Fibroblast of skin of left quadriceps (primary cell): ENCODE data around the gene MYO6.
A peak's percentile ranks its signal among the peaks of the same experiment; 100 is the strongest.
"Not testable (repeated sequence)": the region's sequence is repeated elsewhere in the genome, so short reads cannot be mapped to it uniquely, and the experiment has no call there.

Experiments used
- DNase-seq, 2 experiments: peaks; one replicate each; pipeline ENCODE4 v3.0.0-alpha.2; 2013; ENCODE audit warnings: low read depth in 2 of 2

The MYO6 gene

DNA sequence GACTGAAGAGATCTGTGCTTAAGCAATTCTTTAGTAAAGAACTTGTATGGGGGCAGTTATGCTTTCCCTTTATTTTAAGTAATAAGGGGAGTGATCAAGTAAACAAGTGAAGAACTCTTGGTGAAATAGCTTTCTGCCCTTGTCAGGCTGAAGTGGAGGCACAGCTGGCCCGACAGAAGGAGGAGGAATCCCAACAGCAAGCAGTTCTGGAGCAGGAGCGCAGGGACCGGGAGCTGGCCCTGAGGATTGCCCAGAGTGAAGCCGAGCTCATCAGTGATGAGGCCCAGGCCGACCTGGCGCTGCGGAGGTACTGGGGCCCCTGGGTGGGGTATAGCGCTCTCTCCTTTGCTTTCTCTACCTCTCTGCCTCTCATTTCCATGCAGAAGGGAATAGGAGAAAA lies 143.3 kb downstream of the MYO6 start:
- no peak for DNase-seq

DNA sequence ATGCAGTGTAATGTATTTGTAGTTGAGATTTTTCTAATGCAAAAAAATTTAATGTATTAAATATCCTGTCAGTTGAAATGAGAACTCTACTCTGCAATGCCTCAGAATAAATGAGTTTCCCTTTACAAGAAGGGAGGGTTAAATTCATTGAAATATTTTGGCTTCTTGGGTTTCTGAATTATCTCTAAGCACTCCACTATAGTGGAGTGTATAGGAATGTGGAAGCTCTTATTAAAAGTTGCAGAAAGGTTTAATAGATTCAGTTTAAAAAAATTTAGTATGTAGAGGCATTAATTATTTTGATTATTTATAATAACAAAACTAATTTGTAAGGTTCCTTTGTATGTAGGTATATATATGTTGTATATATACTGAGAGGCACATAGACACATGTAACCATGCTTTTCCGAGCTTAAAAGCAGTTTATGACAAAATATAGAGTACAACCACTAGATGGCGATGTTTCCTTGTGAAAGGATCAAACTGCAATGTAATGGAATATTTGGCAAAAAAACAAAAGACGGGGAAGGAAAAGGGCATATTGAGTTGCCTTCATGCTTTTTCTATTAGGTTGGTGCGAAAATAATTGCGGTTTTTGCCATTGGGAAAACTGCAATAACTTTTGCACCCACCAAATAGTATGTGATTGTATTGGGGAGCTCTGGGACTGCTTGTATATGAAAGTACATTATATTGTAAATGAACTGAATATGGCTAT lies 144.2 kb downstream of the MYO6 start:
- peak; percentile 58 to 61 for DNase-seq

DNA sequence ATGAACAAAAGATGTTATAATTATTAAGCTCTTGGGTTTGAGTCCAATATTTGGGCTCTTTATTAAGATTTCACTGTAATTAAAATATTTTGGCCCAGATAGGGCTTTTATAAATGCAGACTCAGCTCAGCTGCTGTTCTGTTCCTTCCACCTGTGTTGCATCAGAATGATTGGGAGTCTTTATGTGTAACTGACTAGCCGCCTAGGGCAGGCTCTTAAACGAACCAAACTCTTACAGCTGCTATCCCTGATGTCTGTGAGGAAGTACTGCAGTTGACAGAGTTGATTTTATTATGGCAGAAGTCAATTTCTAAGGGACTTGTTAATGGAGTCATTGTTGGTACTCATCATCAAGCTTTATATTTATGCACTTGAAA lies 144.7 kb downstream of the MYO6 start:
- DNase-seq: no peak

DNA sequence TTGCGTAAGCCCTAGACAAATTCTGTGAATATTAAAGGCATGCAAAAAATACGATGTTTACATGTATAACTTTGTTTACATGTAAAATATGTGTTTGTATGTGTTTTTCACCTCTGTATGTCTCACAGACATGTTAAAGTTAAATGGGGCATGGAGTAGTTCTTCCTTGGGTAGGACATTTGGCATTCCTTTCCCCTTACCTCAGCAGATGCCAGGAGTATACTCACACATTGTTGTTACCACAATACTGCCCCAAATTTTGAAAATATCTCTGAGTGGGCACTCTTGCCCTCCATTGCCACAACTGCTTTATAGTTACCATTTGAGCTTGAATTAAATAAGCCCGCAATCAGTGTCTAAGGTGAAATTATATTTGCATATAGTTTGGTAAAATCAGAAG lies 147.5 kb downstream of the MYO6 start:
- no peak for DNase-seq

DNA sequence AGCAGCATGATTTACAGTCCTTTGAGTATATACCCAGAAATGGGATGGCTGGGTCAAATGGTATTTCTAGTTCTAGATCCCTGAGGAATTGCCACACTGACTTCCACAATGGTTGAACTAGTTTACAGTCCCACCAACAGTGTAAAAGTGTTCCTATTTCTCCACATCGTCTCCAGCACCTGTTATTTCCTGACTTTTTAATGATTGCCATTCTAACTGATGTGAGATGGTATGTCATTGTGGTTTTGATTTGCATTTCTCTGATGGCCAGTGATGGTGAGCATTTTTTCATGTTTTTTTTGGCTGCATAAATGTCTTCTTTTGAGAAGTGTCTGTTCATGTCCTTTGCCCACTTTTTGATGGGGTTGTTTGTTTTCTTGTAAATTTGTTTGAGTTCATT lies 151.2 kb downstream of the MYO6 start:
- not testable (repeated sequence) for DNase-seq

DNA sequence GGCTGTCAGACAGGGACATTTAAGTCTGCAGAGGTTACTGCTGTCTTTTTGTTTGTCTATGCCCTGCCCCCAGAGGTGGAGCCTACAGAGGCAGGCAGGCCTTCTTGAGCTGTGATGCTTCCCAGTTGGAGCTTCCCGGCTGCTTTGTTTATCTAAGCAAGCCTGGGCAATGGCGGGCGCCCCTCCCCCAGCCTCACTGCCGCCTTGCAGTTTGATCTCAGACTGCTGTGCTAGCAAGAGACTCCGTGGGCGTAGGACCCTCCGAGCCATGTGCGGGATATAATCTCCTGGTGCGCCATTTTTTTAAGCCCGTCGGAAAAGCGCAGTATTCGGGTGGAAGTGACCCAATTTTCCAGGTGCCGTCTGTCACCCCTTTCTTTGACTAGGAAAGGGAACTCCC lies 156.1 kb downstream of the MYO6 start:
- DNase-seq: not testable (repeated sequence)

DNA sequence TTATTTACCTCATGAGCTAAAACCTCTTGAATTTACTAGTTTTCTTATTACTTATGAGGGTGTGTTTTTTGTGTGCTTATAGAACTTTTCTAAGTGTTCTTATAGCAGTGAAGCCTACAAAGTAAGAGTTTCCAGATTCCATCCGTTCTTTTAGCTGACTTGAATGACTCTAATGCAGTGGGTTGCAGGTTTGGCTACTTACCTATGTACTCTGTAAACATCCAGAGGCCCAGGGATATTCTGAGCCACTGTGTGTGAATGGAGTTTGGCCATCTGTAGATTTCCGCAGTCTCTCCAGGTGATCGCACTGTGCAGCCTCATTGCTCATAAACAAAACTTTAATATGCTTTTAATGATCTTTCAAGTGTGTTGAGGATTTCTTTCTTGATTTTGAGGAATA lies 157.8 kb downstream of the MYO6 start:
- no peak for DNase-seq

- DNase-seq: no peak
Observed at GRCh38 chr6:75907444-75907843, 158.4 kb downstream of the MYO6 start.

- DNase-seq: no peak
Observed at GRCh38 chr6:75913040-75913439, 164.0 kb downstream of the MYO6 start.

- no peak for DNase-seq
Observed at GRCh38 chr6:75922226-75922625, 173.2 kb downstream of the MYO6 start.

DNA sequence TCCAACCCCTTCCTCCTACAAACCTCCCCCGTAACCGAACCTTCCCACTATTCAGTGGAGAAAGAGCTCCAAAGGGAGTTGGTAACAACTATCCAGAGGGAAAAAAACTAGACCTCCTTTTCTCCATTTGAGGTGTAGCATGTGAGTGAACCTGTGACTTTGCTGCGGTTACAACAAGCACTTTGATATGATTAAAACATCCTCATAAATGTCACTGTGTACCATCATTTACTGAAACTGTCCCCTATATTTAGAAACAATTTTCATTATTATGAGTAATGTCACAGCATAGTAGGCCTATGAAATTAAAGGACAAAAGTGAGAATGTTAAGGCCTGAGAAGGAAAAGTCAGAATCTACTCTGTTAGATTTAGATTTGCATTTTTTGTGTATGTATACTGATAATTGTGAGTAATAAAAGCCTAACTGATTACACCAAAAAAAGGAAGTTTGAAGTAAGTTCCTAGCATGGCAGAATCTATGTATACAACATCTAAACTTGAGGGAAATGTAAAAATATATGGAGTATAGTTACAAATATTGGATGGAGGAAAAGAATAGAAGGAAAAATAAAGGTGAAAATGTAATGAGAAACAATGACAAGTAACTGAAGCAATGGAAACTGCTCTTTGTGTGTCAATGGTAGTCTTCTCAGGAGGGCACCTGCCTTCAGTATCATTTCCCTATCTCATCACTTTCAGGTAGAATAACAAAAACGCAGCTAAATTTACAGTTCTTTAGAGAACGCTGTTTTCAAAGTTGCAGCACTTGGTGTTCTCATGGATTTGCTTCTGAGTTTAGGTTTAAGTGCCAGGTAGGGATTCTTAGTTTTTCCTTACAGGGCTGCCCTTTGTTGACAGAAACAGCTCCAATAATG lies 177.5 kb downstream of the MYO6 start:
- no peak for DNase-seq

DNA sequence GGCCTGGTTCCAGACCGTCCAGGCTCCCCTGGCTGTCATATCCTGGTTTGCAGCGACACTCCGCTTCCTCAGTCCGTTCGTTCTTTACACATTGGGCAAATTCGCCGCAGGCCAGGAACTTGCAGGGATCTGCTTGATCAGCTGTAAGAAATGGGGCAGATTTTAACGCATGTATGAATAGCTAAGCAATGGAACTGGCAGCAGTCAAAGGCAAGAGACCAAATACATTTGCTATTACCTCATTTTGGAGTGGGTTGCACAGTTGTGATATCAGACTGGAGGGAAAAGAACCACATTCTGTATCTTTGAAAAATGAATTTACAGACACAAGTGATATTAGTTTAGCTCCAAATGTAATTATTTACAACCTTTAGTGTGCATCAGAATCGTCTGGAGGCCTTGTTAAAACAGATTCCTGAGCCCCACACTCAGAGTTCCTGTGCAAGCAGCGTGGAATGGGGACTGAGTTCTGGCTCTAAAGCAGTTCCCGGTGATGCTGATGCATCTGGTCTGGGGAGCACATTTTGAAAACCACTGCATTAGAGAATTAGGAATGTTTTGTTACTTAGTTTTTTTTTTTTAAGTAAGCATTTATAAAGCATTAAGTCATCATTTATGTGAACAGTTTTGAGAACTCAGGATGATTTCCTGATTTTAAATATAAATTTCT lies 182.1 kb downstream of the MYO6 start:
- peak in 1 of 2 experiments; percentile 8 for DNase-seq

GRCh38 chr6:75932067-75932466 lies 183.0 kb downstream of the MYO6 start:
- no peak for DNase-seq

DNA sequence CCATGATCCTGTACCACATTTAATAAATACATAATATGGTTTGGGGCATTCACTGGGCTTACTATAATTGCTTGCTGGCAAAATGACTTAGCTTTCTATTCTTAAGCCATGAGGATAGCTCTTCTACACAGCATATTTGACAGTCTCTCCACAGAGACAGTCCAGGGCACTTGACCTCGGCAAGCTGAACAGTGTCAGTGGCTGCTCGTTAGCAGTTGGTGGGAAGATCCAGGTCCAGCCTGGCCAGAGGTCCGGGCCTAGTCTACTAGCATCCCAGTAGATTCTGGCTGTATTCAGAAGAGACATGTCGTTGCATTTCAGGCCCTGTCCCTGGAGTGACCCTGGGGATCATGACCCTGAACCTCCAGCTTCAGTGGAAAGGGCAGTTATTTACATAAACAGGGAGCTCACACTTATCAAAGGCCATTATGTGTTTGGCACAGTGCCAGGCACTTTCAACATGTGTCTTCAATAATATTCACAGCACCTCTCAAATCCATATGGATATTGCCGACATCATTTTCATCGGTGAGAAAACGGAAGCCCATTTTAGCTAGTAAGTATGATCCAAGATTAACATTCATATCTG lies 184.4 kb downstream of the MYO6 start:
- no peak for DNase-seq

GRCh38 chr6:75934643-75935472 lies 185.8 kb downstream of the MYO6 start:
- DNase-seq: peak; percentile 59 to 60

- no peak for DNase-seq
Observed at GRCh38 chr6:75935473-75935793, 186.4 kb downstream of the MYO6 start.

DNA sequence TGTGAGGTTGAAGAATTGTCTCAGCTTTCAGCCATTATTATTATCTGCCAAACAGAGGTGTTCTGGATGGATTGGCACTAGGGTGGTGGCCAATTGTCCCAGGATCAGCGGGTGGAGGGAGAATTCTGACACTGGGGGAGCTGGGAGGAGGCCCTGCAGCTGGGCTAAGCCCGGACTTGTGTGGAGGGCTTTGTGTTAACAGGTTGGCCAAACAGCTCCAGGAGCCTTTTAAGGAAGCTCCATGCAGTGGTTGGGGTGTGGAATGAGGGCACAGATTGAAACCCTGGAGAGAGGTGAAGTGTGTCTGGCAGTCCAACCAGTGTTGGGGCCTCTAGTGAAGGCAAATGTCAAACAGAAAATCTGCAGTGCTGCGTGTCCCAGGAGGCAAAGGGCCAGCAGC lies 187.6 kb downstream of the MYO6 start:
- DNase-seq: no peak

GRCh38 chr6:75937846-75938245 lies 188.8 kb downstream of the MYO6 start:
- DNase-seq: no peak

- DNase-seq: no peak
Observed at GRCh38 chr6:75940564-75940963, 191.5 kb downstream of the MYO6 start.

DNA sequence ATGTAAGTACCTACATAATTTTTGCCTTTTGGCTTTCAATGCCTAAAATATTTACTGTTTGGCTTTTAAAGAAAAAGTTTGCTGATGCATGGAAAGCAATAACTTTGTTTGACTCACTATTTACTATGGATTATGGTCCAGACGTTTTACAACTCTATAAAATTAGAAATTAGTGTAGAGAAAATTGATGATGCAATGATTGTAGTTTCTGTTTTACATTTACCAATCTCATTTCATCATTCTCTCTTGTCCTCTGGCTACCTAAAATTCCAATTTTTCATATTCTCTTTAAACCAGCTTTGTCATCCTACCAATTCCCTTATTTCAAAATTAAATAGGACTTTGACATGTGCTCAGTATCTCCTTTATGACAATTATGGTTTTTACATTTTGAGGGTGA lies 192.5 kb downstream of the MYO6 start:
- no peak for DNase-seq

DNA sequence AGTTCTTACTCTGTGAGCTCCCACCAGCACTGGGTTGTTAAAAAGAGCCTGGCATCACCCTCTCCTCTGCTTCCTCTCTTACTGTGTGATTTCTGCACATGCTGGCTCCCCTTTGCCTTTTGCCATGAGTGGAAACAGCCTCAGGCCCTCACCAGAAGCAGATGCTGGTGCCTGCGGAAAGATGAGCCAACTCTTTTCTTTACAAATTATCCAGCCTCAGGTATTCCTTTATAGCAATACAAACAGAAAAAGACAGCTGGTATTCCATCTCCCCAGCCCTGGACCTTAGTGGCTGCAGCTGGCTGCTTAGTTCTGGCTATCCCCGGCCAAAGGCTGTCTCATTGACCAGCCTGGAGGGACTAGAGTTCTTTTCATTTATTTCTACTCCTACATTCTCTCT lies 194.3 kb downstream of the MYO6 start:
- DNase-seq: no peak
